Spleen (tissue), 11 donors: ENCODE measurements around the gene ABCA5. TPM values are rescaled to one million over a fixed set of nuclear protein-coding genes. Genes with fewer than 3 reads are reported as not detected.

Source experiments
- DNase-seq: peaks from one replicate; pipeline ENCODE4 v3.0.0-alpha.2; 2020
- H3K27ac ChIP-seq, 8 donors: fragments of 200-600 bp; sonication (generic) in 7 of 8; 1 replicate in 4 of 8; 2 replicates in 4 of 8; pipeline versions ENCODE4 v1.5.0 to v1.8.0; 2016 to 2021; ENCODE audit warnings: inconsistent platforms in 4 of 8, mild to moderate bottlenecking in 4 of 8, moderate library complexity in 1 of 8
- H3K27me3 ChIP-seq, 7 donors: fragments of 200-600 bp; sonication (generic) in 6 of 7; replicated peaks in 1 of 7; 1 replicate in 4 of 7; 2 replicates in 3 of 7; pipeline versions ENCODE4 v1.5.0 to v1.8.0; 2016 to 2021; ENCODE audit warnings: inconsistent platforms in 3 of 7, mild to moderate bottlenecking in 1 of 7
- H3K36me3 ChIP-seq, 6 donors: fragments of 200-600 bp; sonication (generic) in 5 of 6; 1 replicate in 4 of 6; 2 replicates in 2 of 6; pipeline versions ENCODE4 v1.5.0 to v1.8.0; 2016 to 2021; ENCODE audit warnings: inconsistent platforms in 2 of 6
- H3K4me1 ChIP-seq, 6 donors: fragments of 200-600 bp; sonication (generic) in 5 of 6; 1 replicate in 3 of 6; 2 replicates in 3 of 6; pipeline versions ENCODE4 v1.5.0 to v1.8.0; 2016 to 2021; ENCODE audit warnings: inconsistent platforms in 3 of 6
- H3K4me3 ChIP-seq, 8 donors: fragments of 200-600 bp; sonication (generic) in 7 of 8; 1 replicate in 4 of 8; 2 replicates in 4 of 8; pipeline versions ENCODE4 v1.5.0 to v1.8.0; 2016 to 2021; ENCODE audit warnings: inconsistent platforms in 4 of 8, mild to moderate bottlenecking in 4 of 8, moderate library complexity in 2 of 8
- H3K9me3 ChIP-seq, 8 donors: fragments of 200-600 bp; sonication (generic) in 7 of 8; 1 replicate in 4 of 8; 2 replicates in 4 of 8; pipeline versions ENCODE4 v1.5.0 to v1.8.0; 2016 to 2021; ENCODE audit warnings: inconsistent platforms in 4 of 8
- POLR2A ChIP-seq, 3 donors: fragments of 450-650 bp; IDR thresholded peaks; one replicate each; pipeline ENCODE4 v1.5.1; 2017; ENCODE audit warnings: antibody characterized with exemption in 3 of 3, mild to moderate bottlenecking in 1 of 3
- POLR2AphosphoS5 ChIP-seq, 3 donors: sonication (generic); formaldehyde crosslinking; IDR thresholded peaks; one replicate each; pipeline ENCODE4 v1.5.1; 2017; ENCODE audit warnings: antibody characterized with exemption in 3 of 3
- WGBS, 5 donors: extraction: QIAGEN DNeasy Blood & Tissue Kit in 3 of 5; methylation state at CpG; one replicate each; pipeline versions ENCODE4 v1.1.5 to v1.1.7; 2013 to 2018; 5-methylcytosine and 5-hydroxymethylcytosine counted together
- intact Hi-C: fragments of 100-400 bp; cut with DNase I; formaldehyde crosslinking; loops from one replicate; pipeline ENCODE4 v1.15.0; 2023; ENCODE audit warnings: low total_unique reads
- polyA plus RNA-seq, 3 donors: library from polyadenylated mRNA; stranded (reverse); fragments of 200-250 nt; gene quantifications; one replicate each; pipeline ENCODE4 v1.2.1, GENCODE V29; 2013
- total RNA-seq, 7 donors: library from RNA; depleted of rRNA in 3 of 7; stranded (reverse); fragments of >200 nt in 3 of 7; fragmentation: NEBNext Ultra II Directional in 4 of 7; extraction: Animal tissue kit (Norgen Biotek cat#: 25700) in 4 of 7; gene quantifications; one replicate each; pipeline versions ENCODE4 v1.1.0 to v1.2.1, GENCODE V29; 2016 to 2021
- TF ChIP-seq, protein P1 (sequence below), 11 experiments: fragments of 200-600 bp in 7 of 11; fragments of 450-650 bp in 4 of 11; sonication (generic) in 4 of 11; IDR thresholded peaks in 8 of 11; conservative IDR thresholded peaks in 3 of 11; 1 replicate in 7 of 11; 2 replicates in 4 of 11; pipeline versions ENCODE4 v1.4.0 to v1.8.0; 2016 to 2021; ENCODE audit warnings: antibody characterized with exemption in 11 of 11, inconsistent platforms in 4 of 11, mild to moderate bottlenecking in 1 of 11
- donor health status: healthy with polysubstance abuse.
- donor health status: DM: no; HTN: no; CAD: no; lungs with moderate emphysema.
- donor health status: DM: no; HTN: no; CAD: no.
- donor health status: Bipolar disorder and iron deficiency.
- donor health status: healthy.
- donor health status: DM: no; HTN: no; CAD: no.
- donor health status: DM: yes; HTN: yes; CAD: no.

The ABCA5 gene
- total and polyA plus RNA-seq, 10 donors = 9.5 to 43.8 (median 23.6) TPM

DNA sequence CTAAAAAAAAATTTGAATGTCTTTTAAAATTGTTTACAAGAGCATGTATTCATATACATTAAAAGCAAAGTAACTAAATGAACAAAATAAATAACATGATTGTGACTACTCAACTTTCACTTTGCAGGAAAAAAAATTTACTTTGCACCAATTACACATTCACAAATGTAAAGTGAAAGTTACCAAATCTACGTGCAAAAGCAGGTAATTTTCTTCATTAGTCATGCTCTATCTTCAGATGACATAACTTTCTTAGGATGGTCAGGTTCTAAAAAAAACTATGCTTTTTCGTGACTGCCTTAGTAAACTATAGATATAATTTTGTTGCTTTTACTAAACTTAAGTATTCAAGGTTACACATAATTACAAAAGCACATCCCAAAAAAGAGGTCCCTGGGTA is 81.3 kb downstream of the ABCA5 start:
- intact Hi-C loops = no loop called here
- TF ChIP-seq POLR2AphosphoS5 (IDR thresholded peaks at IDR 0.05) = no peak
- TF ChIP-seq, protein P1, sequence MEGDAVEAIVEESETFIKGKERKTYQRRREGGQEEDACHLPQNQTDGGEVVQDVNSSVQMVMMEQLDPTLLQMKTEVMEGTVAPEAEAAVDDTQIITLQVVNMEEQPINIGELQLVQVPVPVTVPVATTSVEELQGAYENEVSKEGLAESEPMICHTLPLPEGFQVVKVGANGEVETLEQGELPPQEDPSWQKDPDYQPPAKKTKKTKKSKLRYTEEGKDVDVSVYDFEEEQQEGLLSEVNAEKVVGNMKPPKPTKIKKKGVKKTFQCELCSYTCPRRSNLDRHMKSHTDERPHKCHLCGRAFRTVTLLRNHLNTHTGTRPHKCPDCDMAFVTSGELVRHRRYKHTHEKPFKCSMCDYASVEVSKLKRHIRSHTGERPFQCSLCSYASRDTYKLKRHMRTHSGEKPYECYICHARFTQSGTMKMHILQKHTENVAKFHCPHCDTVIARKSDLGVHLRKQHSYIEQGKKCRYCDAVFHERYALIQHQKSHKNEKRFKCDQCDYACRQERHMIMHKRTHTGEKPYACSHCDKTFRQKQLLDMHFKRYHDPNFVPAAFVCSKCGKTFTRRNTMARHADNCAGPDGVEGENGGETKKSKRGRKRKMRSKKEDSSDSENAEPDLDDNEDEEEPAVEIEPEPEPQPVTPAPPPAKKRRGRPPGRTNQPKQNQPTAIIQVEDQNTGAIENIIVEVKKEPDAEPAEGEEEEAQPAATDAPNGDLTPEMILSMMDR (IDR thresholded peaks at IDR 0.05 in 8 of 11, conservative IDR thresholded peaks at IDR 0.05 in 3 of 11) = no peak
- H3K4me1 ChIP-seq = peaks cover 0 to 3% (median 0%) of the 10 kb centered on the region in 6 donors

DNA sequence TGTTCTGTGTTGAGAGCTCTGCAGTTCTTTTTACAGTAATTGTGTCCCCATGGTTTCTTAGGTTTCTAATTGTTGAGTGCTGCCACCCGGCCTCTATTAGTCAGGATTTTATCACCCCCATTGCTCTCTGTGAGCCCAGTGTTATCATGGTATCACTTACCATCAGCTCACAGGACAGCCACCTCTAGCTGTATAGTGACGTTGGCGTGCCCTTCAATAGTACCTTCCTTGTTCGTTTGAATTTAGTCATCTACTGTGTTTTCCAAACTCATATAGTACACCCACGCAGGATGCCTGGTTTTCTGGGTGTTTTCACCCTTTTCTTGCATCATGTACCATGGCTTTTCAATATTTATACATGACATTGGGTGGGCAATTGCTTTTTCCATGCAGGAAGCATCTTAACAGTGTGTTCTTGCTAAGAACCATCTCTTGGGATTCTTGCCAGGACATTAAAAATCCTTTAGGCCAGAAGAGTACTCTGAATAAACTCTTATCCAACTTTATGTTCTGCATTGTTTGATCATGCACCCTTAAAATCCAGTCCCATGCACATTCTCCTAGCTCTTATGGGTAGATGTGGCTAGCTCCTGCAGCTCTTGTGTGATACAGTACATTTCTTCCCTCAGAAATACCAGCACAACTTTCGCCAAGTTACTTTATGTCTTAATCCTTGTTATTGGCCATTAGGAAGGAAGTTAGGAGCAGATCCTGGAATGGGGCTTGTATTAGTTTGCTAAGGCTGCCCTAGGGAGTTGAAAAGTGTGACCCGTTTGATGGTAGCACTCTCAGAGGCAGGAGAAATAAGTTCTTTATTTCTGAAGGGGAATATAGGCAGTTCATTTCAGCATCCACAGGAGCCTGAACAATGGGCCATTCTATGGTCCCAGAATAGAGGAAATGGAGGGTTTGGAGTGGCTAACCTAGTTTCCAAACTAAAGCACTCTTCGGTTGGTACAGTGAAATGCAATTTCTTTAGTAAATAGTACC is 87.0 kb downstream of the ABCA5 start:
- no peak for TF ChIP-seq POLR2A (IDR thresholded peaks at IDR 0.05)
- TF ChIP-seq, protein P1 (IDR thresholded peaks at IDR 0.05 in 8 of 11, conservative IDR thresholded peaks at IDR 0.05 in 3 of 11) = no peak
- no peak for TF ChIP-seq POLR2AphosphoS5 (IDR thresholded peaks at IDR 0.05)
- WGBS, 5 donors = 86 to 95% (median 91%) methylated on average over 8 of the region's 8 CpGs
- Histone ChIP-seq H3K4me3 (no peak overlapping the region), H3K36me3 (peaks cover 0 to 9% (median 0%) of the 10 kb centered on the region in 6 donors), H3K4me1 (peaks cover 0 to 6% (median 2%) of the 10 kb centered on the region in 6 donors), H3K9me3 (no peaks in the 10 kb centered on the region), H3K27ac (no peak overlapping the region), H3K27me3 (no peaks in the 10 kb centered on the region)
- intact Hi-C loops = loop anchor here (5.0 kb wide), 1 partner anchor 463 kb away; no protein-coding TSS in a partner anchor
- no peak for DNase-seq

More for the DNA sequence above, 81.3 kb downstream of the ABCA5 start:
- Histone ChIP-seq H3K27ac (no peak overlapping the region), H3K36me3 (peaks cover 0 to 31% (median 0%) of the 10 kb centered on the region in 6 donors), H3K27me3 (no peaks in the 10 kb centered on the region), H3K9me3 (no peaks in the 10 kb centered on the region), H3K4me3 (no peak overlapping the region)
- 41 to 55% (median 51%) methylated on average over 2 of the region's 2 CpGs for WGBS, 5 donors
- DNase-seq = no peak

- H3K4me1 ChIP-seq = peaks cover 0 to 6% (median 2%) of the 10 kb centered on the region in 6 donors
- no peak overlapping the region for H3K27ac ChIP-seq
- WGBS, 5 donors = 81 to 94% (median 93%) methylated on average over 3 of the region's 3 CpGs
- no peak overlapping the region for H3K4me3 ChIP-seq
- intact Hi-C loops = loop anchor here (5.0 kb wide), 1 partner anchor 460 kb away; no protein-coding TSS in a partner anchor
- TF ChIP-seq, protein P1 (IDR thresholded peaks at IDR 0.05 in 8 of 11, conservative IDR thresholded peaks at IDR 0.05 in 3 of 11) = no peak
- no peak for TF ChIP-seq POLR2AphosphoS5 (IDR thresholded peaks at IDR 0.05)
- TF ChIP-seq POLR2A (IDR thresholded peaks at IDR 0.05) = no peak
- DNase-seq = no peak
- H3K27me3 ChIP-seq = no peaks in the 10 kb centered on the region
- peaks cover 7 to 22% (median 18%) of the 10 kb centered on the region in 8 donors for H3K9me3 ChIP-seq
- H3K36me3 ChIP-seq = no peaks in the 10 kb centered on the region
These were observed 90.0 kb downstream of the ABCA5 start for GRCh38 chr17:69236946-69237345.

DNA sequence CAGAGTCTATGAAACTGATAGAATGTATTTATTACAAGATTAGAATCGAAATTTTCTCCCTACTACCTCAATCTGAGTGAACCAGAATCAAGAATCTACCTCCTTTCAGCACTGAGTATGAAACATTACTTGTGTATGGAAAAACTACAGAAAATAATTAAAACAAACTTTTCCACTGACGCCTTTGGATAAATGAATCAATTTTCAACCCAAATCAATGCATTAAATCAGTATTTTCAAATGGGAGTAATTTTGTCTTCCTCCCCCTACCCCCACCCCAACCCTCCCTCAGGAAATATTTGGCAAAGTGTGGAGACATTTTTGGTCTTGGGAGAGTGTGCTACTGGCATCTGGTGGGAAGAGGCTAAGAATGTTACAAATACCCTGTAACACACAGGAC is 90.5 kb downstream of the ABCA5 start:
- no peaks in the 10 kb centered on the region for H3K27me3 ChIP-seq
- peaks cover 7 to 27% (median 22%) of the 10 kb centered on the region in 8 donors for H3K9me3 ChIP-seq
- peaks cover 0 to 6% (median 2%) of the 10 kb centered on the region in 6 donors for H3K4me1 ChIP-seq
- no peaks in the 10 kb centered on the region for H3K36me3 ChIP-seq
- no peak for DNase-seq
- H3K4me3 ChIP-seq = no peak overlapping the region
- 66 to 76% (median 69%) methylated on average over 2 of the region's 2 CpGs for WGBS, 5 donors
- TF ChIP-seq POLR2A (IDR thresholded peaks at IDR 0.05) (no peak), POLR2AphosphoS5 (IDR thresholded peaks at IDR 0.05) (no peak)
- TF ChIP-seq, protein P1 (IDR thresholded peaks at IDR 0.05 in 8 of 11, conservative IDR thresholded peaks at IDR 0.05 in 3 of 11) = no peak
- no peak overlapping the region for H3K27ac ChIP-seq
- intact Hi-C loops = loop anchor here (5.0 kb wide), 1 partner anchor 459 kb away; no protein-coding TSS in a partner anchor
